GM12878 (cell line): ENCODE data around the gene MYO19. TPM values are rescaled to one million over a fixed set of nuclear protein-coding genes. Genes with fewer than 3 reads are reported as not detected.

Source experiments
- CREB1 ChIP-seq: IDR thresholded peaks from 2 replicates; pipeline ENCODE4 v1.6.1; 2012; ENCODE audit warnings: low read depth, mild to moderate bottlenecking, inconsistent platforms
- CREM ChIP-seq: IDR thresholded peaks from 2 replicates; pipeline ENCODE4 v1.6.1; 2014; ENCODE audit warnings: antibody characterized with exemption, low read depth
- DPF2 ChIP-seq: fragments of 450-650 bp; IDR thresholded peaks from 2 replicates; pipeline ENCODE4 v1.6.1; 2017; ENCODE audit warnings: mild to moderate bottlenecking
- FOS ChIP-seq: IDR thresholded peaks from 3 replicates; pipeline ENCODE4 v1.6.1; 2011; ENCODE audit warnings: borderline replicate concordance; ENCODE audit not compliant: insufficient read length; ENCODE audit errors: extremely low read depth
- HDGF ChIP-seq: fragments of 450-650 bp; IDR thresholded peaks from 2 replicates; pipeline ENCODE4 v1.6.1; 2016; ENCODE audit warnings: antibody characterized with exemption
- IKZF1 ChIP-seq: fragments of 450-650 bp; conservative IDR thresholded peaks from 2 replicates; pipeline ENCODE4 v1.6.1; 2017; ENCODE audit warnings: antibody characterized with exemption, mild to moderate bottlenecking
- IKZF2 ChIP-seq, 2 experiments: fragments of 450-650 bp; IDR thresholded peaks; 2 replicates each; pipeline ENCODE4 v1.6.1; 2017; ENCODE audit warnings: mild to moderate bottlenecking in 2 of 2, moderate library complexity in 2 of 2
- MTA3 ChIP-seq: IDR thresholded peaks from 2 replicates; pipeline ENCODE4 v1.6.1; 2012; ENCODE audit warnings: low read length, inconsistent platforms, borderline replicate concordance
- MXI1 ChIP-seq: fragments of 150-350 bp; IDR thresholded peaks from 2 replicates; pipeline ENCODE4 v1.6.1; 2011; ENCODE audit warnings: low read depth, mild to moderate bottlenecking, inconsistent platforms, low read length, improper control_type of control experiment
- PAX5 ChIP-seq: IDR thresholded peaks from 2 replicates; pipeline ENCODE4 v1.6.1; 2011; ENCODE audit warnings: low read depth, low read length, borderline replicate concordance
- PML ChIP-seq: IDR thresholded peaks from 2 replicates; pipeline ENCODE4 v1.6.1; 2012; ENCODE audit warnings: low read length, inconsistent platforms
- POLR2AphosphoS2 ChIP-seq: IDR thresholded peaks from 2 replicates; pipeline ENCODE4 v1.6.1; 2011; ENCODE audit warnings: low read depth, mild to moderate bottlenecking, low read length, improper control_type of control experiment, moderate library complexity
- POLR2AphosphoS5 ChIP-seq: IDR thresholded peaks from 2 replicates; pipeline ENCODE4 v1.6.1; 2011; ENCODE audit warnings: mild to moderate bottlenecking, low read length, inconsistent platforms
- RUNX3 ChIP-seq: IDR thresholded peaks from 2 replicates; pipeline ENCODE4 v1.6.1; 2012; ENCODE audit warnings: low read length, inconsistent platforms
- TAF1 ChIP-seq: IDR thresholded peaks from 2 replicates; pipeline ENCODE4 v1.6.1; 2011; ENCODE audit warnings: mild to moderate bottlenecking, low read depth, low read length, borderline replicate concordance
- TBL1XR1 ChIP-seq: IDR thresholded peaks from 2 replicates; pipeline ENCODE4 v1.6.1; 2012; ENCODE audit warnings: low read depth, low read length, improper control_type of control experiment
- YY1 ChIP-seq: IDR thresholded peaks from 2 replicates; pipeline ENCODE4 v1.6.1; 2011; ENCODE audit warnings: low read depth, mild to moderate bottlenecking, low read length
- polyA plus RNA-seq, 11 experiments: library from polyadenylated mRNA; depleted of rRNA in 4 of 11; unstranded in 6 of 11; stranded (reverse) in 5 of 11; fragments of >200 nt; fragmentation: Nextera tagmentation in 4 of 11; fragmentation: Illumina TruSeq in 1 of 11; extraction: Ambion mirVana in 4 of 11; extraction: Trizol in 1 of 11; gene quantifications; 1 replicate in 1 of 11; 2 replicates in 10 of 11; pipeline versions ENCODE4 v1.2.1 to v1.2.3, GENCODE V29; 2011 to 2016; ENCODE audit warnings: inconsistent platforms in 2 of 11, missing spikeins in 2 of 11, low read depth in 1 of 11
- total RNA-seq, 4 experiments: library from RNA; depleted of rRNA in 3 of 4; stranded (reverse); fragments of >200 nt in 3 of 4; fragmentation: Illumina TruSeq in 1 of 4; extraction: Trizol in 1 of 4; gene quantifications; 2 replicates each; pipeline versions ENCODE4 v1.2.1 to v1.2.3, GENCODE V29; 2013 to 2021
- TF ChIP-seq, protein P1 (sequence below): fragments of 450-650 bp; conservative IDR thresholded peaks from 2 replicates; pipeline ENCODE4 v1.6.1; 2017; ENCODE audit warnings: mild to moderate bottlenecking, moderate library complexity
- TF ChIP-seq, protein P2 (sequence below): fragments of 450-650 bp; IDR thresholded peaks from 2 replicates; pipeline ENCODE4 v1.6.1; 2017; ENCODE audit warnings: borderline replicate concordance
- TF ChIP-seq, protein P3 (sequence below): fragments of 450-650 bp; formaldehyde crosslinking; IDR thresholded peaks from 2 replicates; pipeline ENCODE4 v1.4.0; 2022; ENCODE audit warnings: mild to moderate bottlenecking, moderate library complexity
- TF ChIP-seq, protein P4 (sequence below): fragments of 150-350 bp; IDR thresholded peaks from 2 replicates; pipeline ENCODE4 v1.6.1; 2016; ENCODE audit warnings: low read depth, low read length

The MYO19 gene
- total and polyA plus RNA-seq, 10 of the 15 experiments (the other 5 are each of a cell fraction or from before 2014, with no cell fraction given), result 11.4 to 103 (median 67.1) TPM

DNA sequence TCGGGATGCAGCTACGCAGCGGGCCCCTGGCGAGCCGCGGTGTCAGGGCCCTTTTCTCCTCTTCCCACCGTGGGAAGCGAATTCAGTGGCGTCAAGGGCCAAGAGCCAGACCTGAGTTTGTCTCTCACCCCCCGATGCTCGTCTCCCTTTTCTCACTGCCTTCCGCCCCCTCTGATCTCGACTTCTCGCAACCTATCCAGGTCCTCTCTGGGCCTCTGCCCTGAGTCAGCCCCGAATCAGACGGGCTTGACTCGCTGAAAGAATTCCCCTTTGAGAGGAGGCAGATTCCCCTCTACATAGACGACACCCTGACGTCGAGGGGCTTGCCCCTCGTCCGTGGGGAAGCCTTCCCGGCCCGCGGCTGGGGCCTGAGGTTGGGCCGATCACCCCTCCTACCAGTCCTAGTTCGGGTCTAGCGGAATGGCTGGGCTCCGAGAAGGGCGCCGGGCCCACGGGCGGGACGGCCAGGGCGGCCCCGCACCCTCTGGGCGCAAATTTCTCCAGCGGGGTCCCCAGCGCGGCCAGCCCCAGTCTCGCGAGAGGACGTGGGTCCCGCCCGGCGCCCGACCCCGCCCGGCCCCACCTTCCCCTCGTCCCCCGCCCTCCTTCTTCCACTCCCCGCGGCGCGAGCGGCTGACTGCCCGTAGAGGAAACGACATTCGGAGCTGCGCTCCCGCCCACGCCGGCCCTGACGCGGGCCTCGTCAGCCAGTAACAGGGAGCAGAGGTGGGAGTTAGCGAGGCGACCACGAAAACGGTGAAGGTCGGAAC is 9.8 kb upstream of the MYO19 start, which contains the start of gene GGNBP2 (continued):
- TF ChIP-seq, protein P1, sequence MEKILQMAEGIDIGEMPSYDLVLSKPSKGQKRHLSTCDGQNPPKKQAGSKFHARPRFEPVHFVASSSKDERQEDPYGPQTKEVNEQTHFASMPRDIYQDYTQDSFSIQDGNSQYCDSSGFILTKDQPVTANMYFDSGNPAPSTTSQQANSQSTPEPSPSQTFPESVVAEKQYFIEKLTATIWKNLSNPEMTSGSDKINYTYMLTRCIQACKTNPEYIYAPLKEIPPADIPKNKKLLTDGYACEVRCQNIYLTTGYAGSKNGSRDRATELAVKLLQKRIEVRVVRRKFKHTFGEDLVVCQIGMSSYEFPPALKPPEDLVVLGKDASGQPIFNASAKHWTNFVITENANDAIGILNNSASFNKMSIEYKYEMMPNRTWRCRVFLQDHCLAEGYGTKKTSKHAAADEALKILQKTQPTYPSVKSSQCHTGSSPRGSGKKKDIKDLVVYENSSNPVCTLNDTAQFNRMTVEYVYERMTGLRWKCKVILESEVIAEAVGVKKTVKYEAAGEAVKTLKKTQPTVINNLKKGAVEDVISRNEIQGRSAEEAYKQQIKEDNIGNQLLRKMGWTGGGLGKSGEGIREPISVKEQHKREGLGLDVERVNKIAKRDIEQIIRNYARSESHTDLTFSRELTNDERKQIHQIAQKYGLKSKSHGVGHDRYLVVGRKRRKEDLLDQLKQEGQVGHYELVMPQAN, result peak; percentile 22; the same call in 1 of the 2 replicates
- TF ChIP-seq MTA3 (no peak; the same call in 1 of the 2 replicates), PAX5 (no peak), MXI1 (peak; percentile 6; the same call in 1 of the 2 replicates), CREB1 (peak; percentile 55; the same call in 1 of the 2 replicates), YY1 (0 out of 2 replicates have a peak, but pooled peaks have one; percentile 38), PML (peak; percentile 64; the same call in 1 of the 2 replicates), POLR2AphosphoS2 (peak; percentile 56), IKZF1 (peak; percentile 99), FOS (no peak), DPF2 (peak; percentile 75; the same call in 1 of the 2 replicates), IKZF2 (IDR thresholded peaks at IDR 0.05) (0 out of 4 replicates have a peak, but pooled peaks of 1 of the 2 experiments have one; percentile 8), HDGF (0 out of 2 replicates have a peak, but pooled peaks have one; percentile 17), CREM (no peak), POLR2AphosphoS5 (peak; percentile 78), TBL1XR1 (peak; percentile 20; the same call in 1 of the 2 replicates), TAF1 (peak; percentile 66; the same call in 1 of the 2 replicates), RUNX3 (no peak)
- TF ChIP-seq, protein P2, sequence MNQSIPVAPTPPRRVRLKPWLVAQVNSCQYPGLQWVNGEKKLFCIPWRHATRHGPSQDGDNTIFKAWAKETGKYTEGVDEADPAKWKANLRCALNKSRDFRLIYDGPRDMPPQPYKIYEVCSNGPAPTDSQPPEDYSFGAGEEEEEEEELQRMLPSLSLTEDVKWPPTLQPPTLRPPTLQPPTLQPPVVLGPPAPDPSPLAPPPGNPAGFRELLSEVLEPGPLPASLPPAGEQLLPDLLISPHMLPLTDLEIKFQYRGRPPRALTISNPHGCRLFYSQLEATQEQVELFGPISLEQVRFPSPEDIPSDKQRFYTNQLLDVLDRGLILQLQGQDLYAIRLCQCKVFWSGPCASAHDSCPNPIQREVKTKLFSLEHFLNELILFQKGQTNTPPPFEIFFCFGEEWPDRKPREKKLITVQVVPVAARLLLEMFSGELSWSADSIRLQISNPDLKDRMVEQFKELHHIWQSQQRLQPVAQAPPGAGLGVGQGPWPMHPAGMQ, result no peak
- TF ChIP-seq, protein P3, sequence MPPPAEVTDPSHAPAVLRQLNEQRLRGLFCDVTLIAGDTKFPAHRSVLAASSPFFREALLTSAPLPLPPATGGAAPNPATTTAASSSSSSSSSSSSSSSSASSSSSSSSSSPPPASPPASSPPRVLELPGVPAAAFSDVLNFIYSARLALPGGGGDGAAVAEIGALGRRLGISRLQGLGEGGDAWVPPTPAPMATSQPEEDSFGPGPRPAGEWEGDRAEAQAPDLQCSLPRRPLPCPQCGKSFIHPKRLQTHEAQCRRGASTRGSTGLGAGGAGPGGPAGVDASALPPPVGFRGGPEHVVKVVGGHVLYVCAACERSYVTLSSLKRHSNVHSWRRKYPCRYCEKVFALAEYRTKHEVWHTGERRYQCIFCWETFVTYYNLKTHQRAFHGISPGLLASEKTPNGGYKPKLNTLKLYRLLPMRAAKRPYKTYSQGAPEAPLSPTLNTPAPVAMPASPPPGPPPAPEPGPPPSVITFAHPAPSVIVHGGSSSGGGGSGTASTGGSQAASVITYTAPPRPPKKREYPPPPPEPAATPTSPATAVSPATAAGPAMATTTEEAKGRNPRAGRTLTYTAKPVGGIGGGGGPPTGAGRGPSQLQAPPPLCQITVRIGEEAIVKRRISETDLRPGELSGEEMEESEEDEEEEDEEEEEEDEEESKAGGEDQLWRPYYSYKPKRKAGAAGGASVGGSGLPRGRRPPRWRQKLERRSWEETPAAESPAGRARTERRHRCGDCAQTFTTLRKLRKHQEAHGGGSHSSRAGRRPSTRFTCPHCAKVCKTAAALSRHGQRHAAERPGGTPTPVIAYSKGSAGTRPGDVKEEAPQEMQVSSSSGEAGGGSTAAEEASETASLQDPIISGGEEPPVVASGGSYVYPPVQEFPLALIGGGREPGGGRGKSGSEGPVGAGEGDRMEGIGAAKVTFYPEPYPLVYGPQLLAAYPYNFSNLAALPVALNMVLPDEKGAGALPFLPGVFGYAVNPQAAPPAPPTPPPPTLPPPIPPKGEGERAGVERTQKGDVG (CRISPR knock-in tag), result no peak
- TF ChIP-seq, protein P4, sequence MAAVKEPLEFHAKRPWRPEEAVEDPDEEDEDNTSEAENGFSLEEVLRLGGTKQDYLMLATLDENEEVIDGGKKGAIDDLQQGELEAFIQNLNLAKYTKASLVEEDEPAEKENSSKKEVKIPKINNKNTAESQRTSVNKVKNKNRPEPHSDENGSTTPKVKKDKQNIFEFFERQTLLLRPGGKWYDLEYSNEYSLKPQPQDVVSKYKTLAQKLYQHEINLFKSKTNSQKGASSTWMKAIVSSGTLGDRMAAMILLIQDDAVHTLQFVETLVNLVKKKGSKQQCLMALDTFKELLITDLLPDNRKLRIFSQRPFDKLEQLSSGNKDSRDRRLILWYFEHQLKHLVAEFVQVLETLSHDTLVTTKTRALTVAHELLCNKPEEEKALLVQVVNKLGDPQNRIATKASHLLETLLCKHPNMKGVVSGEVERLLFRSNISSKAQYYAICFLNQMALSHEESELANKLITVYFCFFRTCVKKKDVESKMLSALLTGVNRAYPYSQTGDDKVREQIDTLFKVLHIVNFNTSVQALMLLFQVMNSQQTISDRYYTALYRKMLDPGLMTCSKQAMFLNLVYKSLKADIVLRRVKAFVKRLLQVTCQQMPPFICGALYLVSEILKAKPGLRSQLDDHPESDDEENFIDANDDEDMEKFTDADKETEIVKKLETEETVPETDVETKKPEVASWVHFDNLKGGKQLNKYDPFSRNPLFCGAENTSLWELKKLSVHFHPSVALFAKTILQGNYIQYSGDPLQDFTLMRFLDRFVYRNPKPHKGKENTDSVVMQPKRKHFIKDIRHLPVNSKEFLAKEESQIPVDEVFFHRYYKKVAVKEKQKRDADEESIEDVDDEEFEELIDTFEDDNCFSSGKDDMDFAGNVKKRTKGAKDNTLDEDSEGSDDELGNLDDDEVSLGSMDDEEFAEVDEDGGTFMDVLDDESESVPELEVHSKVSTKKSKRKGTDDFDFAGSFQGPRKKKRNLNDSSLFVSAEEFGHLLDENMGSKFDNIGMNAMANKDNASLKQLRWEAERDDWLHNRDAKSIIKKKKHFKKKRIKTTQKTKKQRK, result no peak
